Mucosa of descending colon (tissue), 3 donors: ENCODE data around the gene IL5. TPM values are rescaled to one million over a fixed set of nuclear protein-coding genes. Genes with fewer than 3 reads are reported as not detected.
"Not testable (repeated sequence)": the region's sequence is repeated elsewhere in the genome, so short reads cannot be mapped to it uniquely, and the experiment has no call there.

Source experiments
- ATAC-seq: fragments of 200-7000 bp; cut with Tn5 transposase; one replicate; pipeline ENCODE4 v1.9.1; 2020; ENCODE audit warnings: mild to moderate bottlenecking, moderate library complexity
- DNase-seq, 3 donors: peaks; one replicate each; pipeline ENCODE4 v3.0.0-alpha.2; 2020
- H3K36me3 ChIP-seq: fragments of 200-600 bp; one replicate; pipeline ENCODE4 v1.8.0; 2021; ENCODE audit warnings: low read depth, mild to moderate bottlenecking
- H3K4me1 ChIP-seq: fragments of 200-600 bp; one replicate; pipeline ENCODE4 v1.8.0; 2021; ENCODE audit warnings: low read depth, mild to moderate bottlenecking
- H3K4me3 ChIP-seq: fragments of 200-600 bp; one replicate; pipeline ENCODE4 v1.8.0; 2021; ENCODE audit warnings: mild to moderate bottlenecking
- H3K9me3 ChIP-seq: fragments of 200-600 bp; one replicate; pipeline ENCODE4 v1.8.0; 2021; ENCODE audit warnings: mild to moderate bottlenecking
- intact Hi-C, 2 donors: fragments of 100-400 bp; cut with DNase I in 1 of 2; cut with micrococcal nuclease in 1 of 2; formaldehyde crosslinking; loops; one replicate each; pipeline versions ENCODE4 v1.11.0 to v1.11.1; 2022; cut with DNase I, micrococcal nuclease
- total RNA-seq, 3 donors: library from RNA; stranded (reverse); fragmentation: NEBNext Ultra II Directional in 2 of 3; extraction: Animal tissue kit (Norgen Biotek cat#: 25700) in 2 of 3; gene quantifications; one replicate each; pipeline versions ENCODE4 v1.2.1 to v1.2.4, GENCODE V29; 2021 to 2023
- TF ChIP-seq, protein P1 (sequence below): fragments of 200-600 bp; IDR thresholded peaks from one replicate; pipeline ENCODE4 v1.8.0; 2022; ENCODE audit warnings: antibody characterized with exemption, mild to moderate bottlenecking
- donor health status: DM: no; HTN: no; CAD: no; lungs with moderate emphysema.
- donor health status: DM: no; HTN: no; CAD: no.
- donor health status: DM: no; HTN: yes; CAD: no.

IL5 gene
- total RNA-seq, 3 donors from 2014 or later: not detected

DNA sequence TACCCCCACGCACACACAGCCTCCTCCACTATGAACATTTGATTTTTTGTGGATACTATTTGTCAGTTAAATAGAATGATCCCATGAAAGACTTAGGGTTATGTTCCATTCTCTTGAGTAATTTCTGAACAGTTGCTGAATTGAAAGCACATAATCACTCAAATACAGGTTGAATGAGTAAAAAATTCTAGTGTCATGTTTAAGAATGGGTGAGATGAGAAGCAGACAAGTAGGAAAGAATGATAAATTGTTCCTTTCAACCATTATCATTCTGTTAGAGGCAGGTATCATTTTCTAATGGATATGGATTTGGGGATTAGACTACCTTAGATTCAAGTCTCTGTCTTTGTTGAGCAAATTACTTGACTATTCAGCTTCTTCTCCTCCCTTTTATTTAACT is 32.8 kb upstream of the IL5 start:
- no peak for ATAC-seq
- intact Hi-C loops: no loop called here
- no peaks in the 10 kb centered on the region for H3K4me1 ChIP-seq

DNA sequence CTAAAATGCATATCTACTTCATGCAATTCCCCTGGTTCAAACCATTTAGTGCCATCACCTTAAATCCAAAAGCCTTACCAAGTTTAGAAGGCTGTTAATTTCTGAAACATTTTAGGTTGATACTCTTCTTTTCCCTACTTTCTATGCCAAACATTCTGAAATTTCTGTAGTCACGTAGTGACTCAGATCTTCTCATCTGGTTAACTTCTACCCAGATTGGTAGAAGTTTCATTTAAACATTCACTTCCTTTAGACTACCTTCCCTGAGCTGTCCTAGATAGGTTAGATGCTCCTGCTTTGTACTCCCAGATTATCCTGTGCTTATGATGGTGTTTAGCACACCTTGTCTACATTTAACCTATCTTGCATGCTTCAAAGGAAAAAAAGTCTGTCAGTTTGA is 23.3 kb upstream of the IL5 start:
- Histone ChIP-seq H3K36me3 (no peaks in the 10 kb centered on the region), H3K4me1 (no peaks in the 10 kb centered on the region), H3K9me3 (peaks cover 8% of the 10 kb centered on the region), H3K4me3 (no peak overlapping the region)
- TF ChIP-seq, protein P1, sequence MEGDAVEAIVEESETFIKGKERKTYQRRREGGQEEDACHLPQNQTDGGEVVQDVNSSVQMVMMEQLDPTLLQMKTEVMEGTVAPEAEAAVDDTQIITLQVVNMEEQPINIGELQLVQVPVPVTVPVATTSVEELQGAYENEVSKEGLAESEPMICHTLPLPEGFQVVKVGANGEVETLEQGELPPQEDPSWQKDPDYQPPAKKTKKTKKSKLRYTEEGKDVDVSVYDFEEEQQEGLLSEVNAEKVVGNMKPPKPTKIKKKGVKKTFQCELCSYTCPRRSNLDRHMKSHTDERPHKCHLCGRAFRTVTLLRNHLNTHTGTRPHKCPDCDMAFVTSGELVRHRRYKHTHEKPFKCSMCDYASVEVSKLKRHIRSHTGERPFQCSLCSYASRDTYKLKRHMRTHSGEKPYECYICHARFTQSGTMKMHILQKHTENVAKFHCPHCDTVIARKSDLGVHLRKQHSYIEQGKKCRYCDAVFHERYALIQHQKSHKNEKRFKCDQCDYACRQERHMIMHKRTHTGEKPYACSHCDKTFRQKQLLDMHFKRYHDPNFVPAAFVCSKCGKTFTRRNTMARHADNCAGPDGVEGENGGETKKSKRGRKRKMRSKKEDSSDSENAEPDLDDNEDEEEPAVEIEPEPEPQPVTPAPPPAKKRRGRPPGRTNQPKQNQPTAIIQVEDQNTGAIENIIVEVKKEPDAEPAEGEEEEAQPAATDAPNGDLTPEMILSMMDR: no peak
- intact Hi-C loops: no loop called here
- DNase-seq (no peak), ATAC-seq (no peak)

More for the DNA sequence above, 32.8 kb upstream of the IL5 start:
- Histone ChIP-seq H3K36me3 (no peaks in the 10 kb centered on the region), H3K4me3 (no peak overlapping the region), H3K9me3 (no peaks in the 10 kb centered on the region)
- DNase-seq: no peak
- TF ChIP-seq, protein P1: no peak

DNA sequence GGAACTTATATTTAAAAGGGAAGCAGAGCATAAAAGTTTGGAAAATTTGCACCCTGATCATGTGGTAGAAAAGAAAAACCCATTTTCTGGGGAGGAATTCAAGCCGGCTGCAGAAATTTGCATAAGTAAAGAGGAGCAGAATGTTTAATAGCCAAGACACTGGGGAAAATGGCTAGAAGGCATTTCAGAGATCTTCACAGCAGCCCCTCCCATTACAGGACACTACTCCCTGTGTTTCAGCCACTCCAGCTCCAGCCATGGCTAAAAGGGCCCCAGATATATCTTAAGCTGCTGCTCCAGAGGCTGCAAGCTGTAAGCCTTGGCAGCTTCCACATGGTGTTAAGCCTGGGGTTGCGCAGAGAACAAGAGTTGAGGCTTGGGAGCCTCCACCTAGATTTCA is 21.2 kb upstream of the IL5 start:
- H3K9me3 ChIP-seq, ATAC-seq, H3K4me3 ChIP-seq, intact Hi-C loops, DNase-seq, H3K4me1 ChIP-seq, H3K36me3 ChIP-seq: not testable (repeated sequence)

DNA sequence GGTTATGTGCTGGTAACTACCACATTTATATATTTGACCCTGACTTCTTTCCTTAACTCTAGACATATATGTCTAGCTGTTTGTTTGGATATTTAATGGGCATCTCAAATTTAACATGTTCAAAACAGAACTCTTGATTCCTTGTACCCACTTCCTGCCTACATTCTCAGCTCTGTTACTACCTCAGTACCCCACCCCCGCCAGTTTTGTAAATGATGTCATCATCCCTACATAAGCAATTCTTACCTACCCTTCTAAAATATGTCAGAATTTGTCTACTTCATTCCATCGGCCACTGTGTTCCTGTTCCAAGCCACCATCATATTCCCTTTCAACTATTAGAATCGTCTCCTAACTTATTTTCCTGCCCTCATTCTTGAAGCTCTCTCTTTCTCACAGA is 18.3 kb upstream of the IL5 start:
- no peak for DNase-seq
- peaks cover 8% of the 10 kb centered on the region for H3K9me3 ChIP-seq
- no peaks in the 10 kb centered on the region for H3K36me3 ChIP-seq
- TF ChIP-seq, protein P1: no peak
- intact Hi-C loops: no loop called here
- peaks cover 8% of the 10 kb centered on the region for H3K4me1 ChIP-seq
- no peak for ATAC-seq
- no peak overlapping the region for H3K4me3 ChIP-seq

DNA sequence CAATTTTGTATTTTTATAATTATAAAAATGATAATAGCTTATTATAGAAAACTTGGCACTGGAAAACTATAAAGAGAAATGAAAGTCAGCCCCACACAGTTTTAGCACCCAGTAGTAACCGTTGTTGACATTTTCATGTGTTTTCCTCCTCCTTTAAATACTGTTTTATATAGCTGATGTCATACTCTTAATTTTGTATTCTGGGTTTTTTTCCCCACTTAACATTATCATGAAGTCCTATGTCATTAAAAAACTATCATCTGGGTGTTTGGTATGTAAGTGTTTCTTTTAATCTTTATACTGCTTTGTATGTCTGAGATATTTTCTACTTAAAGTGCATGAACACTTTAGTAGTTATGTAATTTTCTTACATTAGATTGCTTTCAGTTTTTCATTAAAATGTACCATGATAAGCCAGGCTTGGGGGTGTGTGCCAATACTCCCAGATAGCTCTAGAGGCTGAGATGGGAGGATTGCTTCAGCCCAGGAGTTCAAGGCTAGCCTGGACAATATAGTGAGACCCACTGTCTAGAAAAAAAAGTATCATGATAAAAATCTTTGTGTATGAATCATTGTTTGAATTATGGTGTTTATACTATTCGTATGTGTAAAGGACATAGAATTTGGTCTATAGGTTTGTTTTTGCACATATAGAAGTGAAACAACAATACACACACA is 16.2 kb upstream of the IL5 start:
- TF ChIP-seq, protein P1: no peak
- no peak for DNase-seq
- peaks cover 6% of the 10 kb centered on the region for H3K9me3 ChIP-seq
- H3K36me3 ChIP-seq: no peaks in the 10 kb centered on the region
- no peak overlapping the region for H3K4me3 ChIP-seq
- H3K4me1 ChIP-seq: peaks cover 8% of the 10 kb centered on the region
- ATAC-seq: no peak
- intact Hi-C loops: no loop called here

DNA sequence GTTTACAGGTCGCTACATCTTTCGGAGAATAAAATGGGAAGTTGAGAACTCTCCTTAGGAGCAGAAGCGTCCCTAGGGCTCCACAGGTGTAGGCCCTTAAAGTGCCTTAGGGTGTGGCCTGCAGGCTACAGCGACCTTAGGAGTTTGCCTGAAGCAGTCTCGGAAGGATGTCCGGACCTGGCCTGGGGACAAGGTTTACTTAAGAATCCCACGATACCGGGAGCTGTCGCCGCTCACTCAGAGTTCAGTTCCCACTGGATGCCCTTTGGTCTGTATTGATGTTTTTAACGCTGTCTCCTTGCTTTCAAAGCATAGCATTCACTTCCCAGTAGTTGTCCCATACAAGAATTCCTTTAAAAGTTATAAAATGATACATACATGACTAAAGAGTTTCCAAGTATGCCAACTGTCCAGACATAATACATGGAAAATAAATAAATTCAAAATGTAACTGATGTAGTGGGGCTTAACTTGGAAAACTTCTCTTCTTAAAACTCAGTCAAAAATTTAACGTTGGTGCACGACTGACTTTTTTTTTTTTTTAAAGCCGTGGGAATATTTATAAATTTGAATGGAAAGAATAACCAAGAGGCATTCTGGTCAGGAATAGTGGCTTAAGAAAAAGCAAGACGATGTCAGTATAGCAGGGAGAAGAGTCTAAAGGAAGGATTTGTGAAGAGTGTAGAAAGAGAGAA is 14.3 kb upstream of the IL5 start:
- Histone ChIP-seq H3K4me3 (peak overlapping the region; percentile 43), H3K9me3 (no peaks in the 10 kb centered on the region), H3K36me3 (no peaks in the 10 kb centered on the region), H3K4me1 (peaks cover 8% of the 10 kb centered on the region)
- intact Hi-C loops: no loop called here
- TF ChIP-seq, protein P1: no peak
- DNase-seq (peak; percentile 77 to 82 (median 79)), ATAC-seq (peak; percentile 92)
